ENCODE data around the gene DLG2. TPM values are rescaled to one million over a fixed set of nuclear protein-coding genes. Genes with fewer than 3 reads are reported as not detected.
"Not testable (repeated sequence)": the region's sequence is repeated elsewhere in the genome, so short reads cannot be mapped to it uniquely, and the experiment has no call there.

The DLG2 gene
- total and polyA plus RNA-seq, 11 donors = 2.4 to 13.9 (median 7.1) TPM

GRCh38 chr11:85115798-85116197 is 511.3 kb downstream of the DLG2 start:
- Histone ChIP-seq H3K27ac (no peak overlapping the region), H3K27me3 (no peaks in the 10 kb centered on the region), H3K4me3 (no peak overlapping the region), H3K9me3 (no peaks in the 10 kb centered on the region), H3K36me3 (no peaks in the 10 kb centered on the region), H3K4me1 (no peaks in the 10 kb centered on the region)
- ATAC-seq = no peak
- intact Hi-C loops (cut with DNase I) = no loop called here
- WGBS, 4 donors = 63 to 74% (median 73%) methylated on average over 2 of the region's 2 CpGs
- DNase-seq = no peak
- TF ChIP-seq CTCF (IDR thresholded peaks at IDR 0.05) (no peak), POLR2A (IDR thresholded peaks at IDR 0.05) (no peak)

- no peaks in the 10 kb centered on the region for H3K4me1 ChIP-seq
- no peak overlapping the region for H3K27ac ChIP-seq
- no peak for DNase-seq
- intact Hi-C loops (cut with DNase I) = no loop called here
- 83 to 89% (median 86%) methylated on average over 2 of the region's 2 CpGs for WGBS, 4 donors
- no peaks in the 10 kb centered on the region for H3K9me3 ChIP-seq
- no peaks in the 10 kb centered on the region for H3K36me3 ChIP-seq
- ATAC-seq = no peak
- H3K27me3 ChIP-seq = no peaks in the 10 kb centered on the region
- TF ChIP-seq POLR2A (IDR thresholded peaks at IDR 0.05) (no peak), CTCF (IDR thresholded peaks at IDR 0.05) (no peak)
- H3K4me3 ChIP-seq = no peak overlapping the region
These were observed 512.4 kb downstream of the DLG2 start for GRCh38 chr11:85114786-85115185.

GRCh38 chr11:85110246-85110645 is 516.9 kb downstream of the DLG2 start:
- WGBS, 4 donors = 66 to 86% (median 74%) methylated on average over 1 of the region's 1 CpG
- DNase-seq; H3K4me3 ChIP-seq; H3K36me3 ChIP-seq; ATAC-seq; H3K27me3 ChIP-seq; H3K4me1 ChIP-seq; H3K9me3 ChIP-seq; H3K27ac ChIP-seq; intact Hi-C loops (cut with DNase I): not testable (repeated sequence)

- ATAC-seq = no peak
- H3K4me3 ChIP-seq = no peak overlapping the region
- intact Hi-C loops (cut with DNase I) = no loop called here
- WGBS, 4 donors = 79 to 83% (median 82%) methylated on average over 4 of the region's 4 CpGs
- no peaks in the 10 kb centered on the region for H3K9me3 ChIP-seq
- DNase-seq = no peak
- no peaks in the 10 kb centered on the region for H3K4me1 ChIP-seq
- TF ChIP-seq POLR2A (IDR thresholded peaks at IDR 0.05) (no peak), CTCF (IDR thresholded peaks at IDR 0.05) (no peak)
- H3K36me3 ChIP-seq = no peaks in the 10 kb centered on the region
- H3K27me3 ChIP-seq = no peaks in the 10 kb centered on the region
- no peak overlapping the region for H3K27ac ChIP-seq
These were observed 518.0 kb downstream of the DLG2 start for GRCh38 chr11:85109141-85109540.

- intact Hi-C loops (cut with DNase I) = no loop called here
- Histone ChIP-seq H3K4me1 (no peaks in the 10 kb centered on the region), H3K27ac (no peak overlapping the region), H3K36me3 (no peaks in the 10 kb centered on the region), H3K9me3 (peaks cover 0 to 19% (median 8%) of the 10 kb centered on the region in 12 donors), H3K4me3 (no peak overlapping the region), H3K27me3 (no peaks in the 10 kb centered on the region)
- TF ChIP-seq POLR2A (IDR thresholded peaks at IDR 0.05) = no peak
- no peak for TF ChIP-seq CTCF (IDR thresholded peaks at IDR 0.05)
- DNase-seq (no peak), ATAC-seq (no peak)
These were observed 521.3 kb downstream of the DLG2 start for GRCh38 chr11:85105868-85106267.
